Mesenchymal stem cell (in vitro differentiated cells and primary cell): ENCODE results near the gene ACP1.

Experiments
- DNase-seq: peaks from one replicate; pipeline ENCODE4 v3.0.0-alpha.2; 2013
- H2AFZ ChIP-seq: one replicate; pipeline ENCODE4 v1.6.1; 2013; ENCODE audit warnings: low read depth, mild to moderate bottlenecking, control low read depth, inconsistent platforms, low read length, moderate library complexity
- H2AK5ac ChIP-seq: 2 replicates; pipeline ENCODE4 v1.6.1; 2013; ENCODE audit warnings: low read length, moderate library complexity, mild to moderate bottlenecking, inconsistent platforms; ENCODE audit not compliant: severe bottlenecking
- H2BK120ac ChIP-seq: one replicate; pipeline ENCODE4 v1.6.1; 2013; ENCODE audit warnings: low read depth, mild to moderate bottlenecking, inconsistent platforms, low read length, moderate library complexity
- H2BK12ac ChIP-seq, 2 experiments: one replicate each; pipeline ENCODE4 v1.6.1; 2013; ENCODE audit warnings: inconsistent platforms in 2 of 2, low read length in 2 of 2, mild to moderate bottlenecking in 2 of 2, moderate library complexity in 2 of 2, control low read depth in 1 of 2
- H2BK15ac ChIP-seq: one replicate; pipeline ENCODE4 v1.6.1; 2013; ENCODE audit warnings: mild to moderate bottlenecking, low read depth, inconsistent platforms; ENCODE audit not compliant: poor library complexity, severe bottlenecking
- H2BK5ac ChIP-seq: 2 replicates; pipeline ENCODE4 v1.6.1; 2013; ENCODE audit warnings: low read depth, mild to moderate bottlenecking, low read length, control low read depth, inconsistent platforms; ENCODE audit not compliant: poor library complexity, severe bottlenecking
- H3K14ac ChIP-seq, 2 experiments: one replicate each; pipeline ENCODE4 v1.6.1; 2013; ENCODE audit warnings: inconsistent platforms in 2 of 2, low read length in 2 of 2, control low read depth in 1 of 2, mild to moderate bottlenecking in 1 of 2, moderate library complexity in 1 of 2
- H3K18ac ChIP-seq, 2 experiments: one replicate each; pipeline ENCODE4 v1.6.1; 2013; ENCODE audit warnings: inconsistent platforms in 2 of 2, low read length in 2 of 2, control low read depth in 1 of 2, low read depth in 1 of 2, mild to moderate bottlenecking in 1 of 2
- H3K23ac ChIP-seq, 2 experiments: one replicate each; pipeline ENCODE4 v1.6.1; 2013; ENCODE audit warnings: inconsistent platforms in 2 of 2, low read length in 2 of 2, mild to moderate bottlenecking in 2 of 2, moderate library complexity in 2 of 2, control low read depth in 1 of 2
- H3K27ac ChIP-seq: 2 replicates; pipeline ENCODE4 v1.5.1; 2013; ENCODE audit warnings: mild to moderate bottlenecking, moderate library complexity, low read length, control low read depth, inconsistent platforms; ENCODE audit not compliant: poor library complexity, severe bottlenecking
- H3K27me3 ChIP-seq, 2 experiments: 2 replicates each; pipeline versions ENCODE4 v1.6.1 to v1.7.0; 2013; ENCODE audit warnings: low read length in 2 of 2, mild to moderate bottlenecking in 2 of 2, moderate library complexity in 2 of 2, control low read depth in 1 of 2, inconsistent platforms in 1 of 2; ENCODE audit not compliant: control insufficient read depth in 1 of 2, insufficient read depth in 1 of 2
- H3K36me3 ChIP-seq, 2 experiments: 2 replicates each; pipeline versions ENCODE4 v1.6.1 to v1.7.0; 2013; ENCODE audit warnings: low read length in 2 of 2, control low read depth in 1 of 2, inconsistent platforms in 1 of 2, low read depth in 1 of 2, mild to moderate bottlenecking in 1 of 2; ENCODE audit not compliant: insufficient read depth in 2 of 2, control insufficient read depth in 1 of 2
- H3K4ac ChIP-seq, 2 experiments: one replicate each; pipeline ENCODE4 v1.6.1; 2013; ENCODE audit warnings: inconsistent platforms in 2 of 2, low read length in 2 of 2, mild to moderate bottlenecking in 2 of 2, moderate library complexity in 2 of 2, control low read depth in 1 of 2, low read depth in 1 of 2
- H3K4me1 ChIP-seq: 2 replicates; pipeline ENCODE4 v1.6.1; 2013; ENCODE audit warnings: low read depth, low read length, control low read depth; ENCODE audit not compliant: control insufficient read depth, insufficient read depth
- H3K4me2 ChIP-seq: 2 replicates; pipeline ENCODE4 v1.6.1; 2013; ENCODE audit warnings: low read length, mild to moderate bottlenecking, inconsistent platforms; ENCODE audit not compliant: poor library complexity, severe bottlenecking
- H3K4me3 ChIP-seq, 2 experiments: 2 replicates each; pipeline versions ENCODE4 v1.5.1 to v1.7.0; 2013; ENCODE audit warnings: low read length in 2 of 2, mild to moderate bottlenecking in 2 of 2, control low read depth in 1 of 2, low read depth in 1 of 2; ENCODE audit not compliant: insufficient read depth in 1 of 2
- H3K79me1 ChIP-seq: replicated peaks from 2 replicates; pipeline ENCODE4 v1.6.1; 2013; ENCODE audit warnings: mild to moderate bottlenecking, control low read depth, low read length, inconsistent platforms; ENCODE audit not compliant: poor library complexity, severe bottlenecking
- H3K9ac ChIP-seq: 2 replicates; pipeline ENCODE4 v1.7.0; 2013; ENCODE audit warnings: mild to moderate bottlenecking, low read length, moderate library complexity
- H3K9me3 ChIP-seq: 2 replicates; pipeline ENCODE4 v1.7.0; 2013; ENCODE audit warnings: mild to moderate bottlenecking, low read length; ENCODE audit not compliant: control insufficient read depth
- H4K8ac ChIP-seq: one replicate; pipeline ENCODE4 v1.6.1; 2013; ENCODE audit warnings: inconsistent platforms, mild to moderate bottlenecking, low read length, moderate library complexity
- H4K91ac ChIP-seq: one replicate; pipeline ENCODE4 v1.6.1; 2013; ENCODE audit warnings: mild to moderate bottlenecking, low read length, inconsistent platforms
- WGBS: methylation state at CpG from one replicate; pipeline ENCODE4 v1.1.7; 2013; ENCODE audit warnings: mixed read lengths; 5-methylcytosine and 5-hydroxymethylcytosine counted together

The ACP1 gene

GRCh38 chr2:290090-290722 is 25.5 kb downstream of the ACP1 start:
- H2BK120ac ChIP-seq, result no peak overlapping the region
- no peak overlapping the region for H3K14ac ChIP-seq
- H2BK12ac ChIP-seq, result no peak overlapping the region
- H2AFZ ChIP-seq, result peak overlapping the region; percentile 7
- H3K79me1 ChIP-seq, result peaks cover 1% of the 10 kb centered on the region
- H2BK15ac ChIP-seq, result no peak overlapping the region
- 0% methylated on average over 9 of the region's 15 CpGs for WGBS
- H3K4me1 ChIP-seq, result peaks cover 25% of the 10 kb centered on the region
- H3K27ac ChIP-seq, result no peak overlapping the region
- no peaks in the 10 kb centered on the region for H3K36me3 ChIP-seq
- H4K91ac ChIP-seq, result no peak overlapping the region
- peak overlapping the region; percentile 47 for H3K9ac ChIP-seq
- DNase-seq, result peak; percentile 81
- no peak overlapping the region for H2BK5ac ChIP-seq
- H3K23ac ChIP-seq, result no peak overlapping the region
- H2AK5ac ChIP-seq, result no peak overlapping the region
- H3K4me2 ChIP-seq, result peak overlapping the region; percentile 98
- no peak overlapping the region for H3K18ac ChIP-seq
- peaks cover 20 to 32% of the 10 kb centered on the region in 2 experiments for H3K27me3 ChIP-seq
- H3K4me3 ChIP-seq, result peak overlapping the region; percentile 50 to 80
- H3K9me3 ChIP-seq, result no peaks in the 10 kb centered on the region
- H4K8ac ChIP-seq, result no peak overlapping the region
- no peak overlapping the region for H3K4ac ChIP-seq

GRCh38 chr2:295090-295489 is 30.3 kb downstream of the ACP1 start:
- Histone ChIP-seq H4K91ac (no peak overlapping the region), H4K8ac (no peak overlapping the region)

GRCh38 chr2:296354-296753 is 31.6 kb downstream of the ACP1 start:
- H3K14ac ChIP-seq, result no peak overlapping the region
- H2AK5ac ChIP-seq, result no peak overlapping the region
- no peak overlapping the region for H3K27ac ChIP-seq
- no peak overlapping the region for H3K23ac ChIP-seq
- H4K8ac ChIP-seq, result no peak overlapping the region
- no peak overlapping the region for H2BK120ac ChIP-seq
- no peak overlapping the region for H3K18ac ChIP-seq
- no peak overlapping the region for H3K9ac ChIP-seq
- no peak overlapping the region for H2BK12ac ChIP-seq
- no peaks in the 10 kb centered on the region for H3K36me3 ChIP-seq
- no peak for DNase-seq
- H3K9me3 ChIP-seq, result peaks cover 4% of the 10 kb centered on the region
- H3K4me3 ChIP-seq, result no peak overlapping the region
- H4K91ac ChIP-seq, result no peak overlapping the region
- H3K4ac ChIP-seq, result no peak overlapping the region
- H3K4me1 ChIP-seq, result no peaks in the 10 kb centered on the region
- H2BK15ac ChIP-seq, result no peak overlapping the region
- no peak overlapping the region for H3K4me2 ChIP-seq
- H2BK5ac ChIP-seq, result no peak overlapping the region
- H3K79me1 ChIP-seq, result no peaks in the 10 kb centered on the region
- peaks cover 15 to 44% of the 10 kb centered on the region in 2 experiments for H3K27me3 ChIP-seq
- 47% methylated on average over 3 of the region's 3 CpGs for WGBS
- no peak overlapping the region for H2AFZ ChIP-seq

More at GRCh38 chr2:295090-295489, 30.3 kb downstream of the ACP1 start:
- H2AFZ ChIP-seq, result no peak overlapping the region
- H3K9ac ChIP-seq, result no peak overlapping the region
- H3K14ac ChIP-seq, result no peak overlapping the region
- H3K4me2 ChIP-seq, result no peak overlapping the region
- no peak for DNase-seq
- H2BK15ac ChIP-seq, result no peak overlapping the region
- H3K4ac ChIP-seq, result no peak overlapping the region
- no peak overlapping the region for H2BK120ac ChIP-seq
- H3K27ac ChIP-seq, result no peak overlapping the region
- H3K4me3 ChIP-seq, result no peak overlapping the region
- H3K4me1 ChIP-seq, result no peaks in the 10 kb centered on the region
- H3K27me3 ChIP-seq, result peaks cover 19 to 48% of the 10 kb centered on the region in 2 experiments
- H2BK5ac ChIP-seq, result no peak overlapping the region
- no peaks in the 10 kb centered on the region for H3K79me1 ChIP-seq
- H3K18ac ChIP-seq, result no peak overlapping the region
- no peak overlapping the region for H2AK5ac ChIP-seq
- H3K9me3 ChIP-seq, result peaks cover 4% of the 10 kb centered on the region
- H3K36me3 ChIP-seq, result no peaks in the 10 kb centered on the region
- 70% methylated on average over 5 of the region's 5 CpGs for WGBS
- no peak overlapping the region for H2BK12ac ChIP-seq
- H3K23ac ChIP-seq, result no peak overlapping the region

- H3K27ac ChIP-seq, result no peak overlapping the region
- no peak overlapping the region for H2BK5ac ChIP-seq
- no peak overlapping the region for H3K14ac ChIP-seq
- no peak overlapping the region for H2BK12ac ChIP-seq
- no peak overlapping the region for H4K8ac ChIP-seq
- H2AK5ac ChIP-seq, result no peak overlapping the region
- H2BK15ac ChIP-seq, result no peak overlapping the region
- H2BK120ac ChIP-seq, result no peak overlapping the region
- H3K4me3 ChIP-seq, result no peak overlapping the region
- DNase-seq, result no peak
- H3K4me2 ChIP-seq, result no peak overlapping the region
- peaks cover 9% of the 10 kb centered on the region for H3K4me1 ChIP-seq
- no peak overlapping the region for H3K23ac ChIP-seq
- no peaks in the 10 kb centered on the region for H3K36me3 ChIP-seq
- 85% methylated on average over 9 of the region's 9 CpGs for WGBS
- no peak overlapping the region for H2AFZ ChIP-seq
- no peak overlapping the region for H4K91ac ChIP-seq
- no peaks in the 10 kb centered on the region for H3K27me3 ChIP-seq
- H3K79me1 ChIP-seq, result no peaks in the 10 kb centered on the region
- H3K9ac ChIP-seq, result no peak overlapping the region
- no peak overlapping the region for H3K4ac ChIP-seq
- H3K9me3 ChIP-seq, result no peaks in the 10 kb centered on the region
- no peak overlapping the region for H3K18ac ChIP-seq
Measured at GRCh38 chr2:305366-305765, 40.6 kb downstream of the ACP1 start.
